A549 treated with ZK216348 at 1 μM for 4 hours (cell line): ENCODE results near the gene SPDYE17. TPM values are rescaled to one million over a fixed set of nuclear protein-coding genes. Genes with fewer than 3 reads are reported as not detected.

Experiments used
- total RNA-seq: library from RNA; stranded (reverse); fragments of 200-300 nt; extraction: Qiagen RNA extraction; gene quantifications from 5 replicates; pipeline ENCODE4 v1.2.3, GENCODE V29; 2022; ENCODE audit warnings: low read depth

Gene SPDYE17, protein sequence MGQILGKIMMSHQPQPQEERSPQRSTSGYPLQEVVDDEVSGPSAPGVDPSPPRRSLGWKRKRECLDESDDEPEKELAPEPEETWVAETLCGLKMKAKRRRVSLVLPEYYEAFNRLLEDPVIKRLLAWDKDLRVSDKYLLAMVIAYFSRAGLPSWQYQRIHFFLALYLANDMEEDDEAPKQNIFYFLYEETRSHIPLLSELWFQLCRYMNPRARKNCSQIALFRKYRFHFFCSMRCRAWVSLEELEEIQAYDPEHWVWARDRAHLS
- not detected in 5 replicates for total RNA-seq

GRCh38 chr7:77032261-77032660, at the start of gene SPDYE17:
Gene SPDYE17, minus strand, starts transcription at chr7:77032361. Its CDS starts 1,791 bp downstream, at chr7:77030570.

DNA sequence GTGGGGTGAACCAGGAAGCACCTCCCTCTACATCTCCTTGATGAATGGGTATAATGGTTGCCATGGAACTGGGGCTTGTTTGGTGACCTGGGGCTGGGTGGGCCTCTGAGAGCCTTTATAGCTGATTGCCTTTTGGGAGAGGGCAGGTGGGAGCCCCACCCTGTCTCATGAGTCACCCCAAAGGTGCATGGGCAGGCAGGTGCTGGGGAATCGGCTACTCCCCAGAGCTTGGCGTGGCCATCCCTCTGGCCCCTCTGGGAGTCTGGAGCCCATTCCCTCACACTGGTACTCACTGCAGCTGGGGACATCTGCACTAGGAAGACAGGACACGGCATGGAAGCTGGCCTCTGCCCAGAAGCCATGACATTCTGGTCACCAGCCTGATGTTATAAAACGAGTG, 30.4 kb upstream of the SPDYE17 start, which contains the start of gene SPDYE18:
TSS of gene SPDYE18 (minus strand) at position 2 of the 400 bp plus-strand sequence. CDS start 2,046 bp downstream, outside the sequence.

Other genes with a start within 250 kb of the SPDYE17 start
- 0.26 TPM in 1 of 5 replicates, not detected in the others for gene SPDYE18, start 30.2 kb upstream of the SPDYE17 start, total RNA-seq
- 0.46 to 0.80 TPM (median 0.73 TPM) in 5 replicates for gene CCDC146, start 90.3 kb upstream of the SPDYE17 start, total RNA-seq
- gene FGL2, start 167.5 kb upstream of the SPDYE17 start, total RNA-seq, result not detected in 5 replicates